GM06990 (cell line): Measurements from ENCODE around the gene ASIC3.

ENCODE experiments used
- DNase-seq: peaks from one replicate; pipeline ENCODE4 v3.0.0-alpha.2; 2011; ENCODE audit not compliant: insufficient read length; ENCODE audit errors: extremely low read depth
- H3K27me3 ChIP-seq: replicated peaks from 2 replicates; pipeline ENCODE4 v1.6.0; 2011; ENCODE audit warnings: low read length; ENCODE audit not compliant: control insufficient read depth, insufficient read depth
- H3K36me3 ChIP-seq: 2 replicates; pipeline ENCODE4 v1.5.1; 2011; ENCODE audit warnings: low read length; ENCODE audit not compliant: control insufficient read depth, insufficient read depth
- H3K4me3 ChIP-seq: replicated peaks from 2 replicates; pipeline ENCODE4 v1.5.1; 2011; ENCODE audit warnings: low read depth, mild to moderate bottlenecking, control low read depth, low read length
- CTCF ChIP-seq: IDR thresholded peaks from 2 replicates; pipeline ENCODE4 v1.5.1; 2011; ENCODE audit warnings: low read length, control low read depth, mild to moderate bottlenecking, inconsistent platforms; ENCODE audit not compliant: insufficient read depth, poor library complexity, severe bottlenecking

The ASIC3 gene

GRCh38 chr7:151094675-151095074 lies 46.3 kb downstream of the ASIC3 start:
- Histone ChIP-seq H3K36me3 (peaks cover 2% of the 10 kb centered on the region), H3K4me3 (no peak overlapping the region), H3K27me3 (no peaks in the 10 kb centered on the region)
- no peak for TF ChIP-seq CTCF
- no peak for DNase-seq

GRCh38 chr7:151095123-151095797 lies 46.9 kb downstream of the ASIC3 start:
- DNase-seq, result no peak
- no peak for TF ChIP-seq CTCF
- no peaks in the 10 kb centered on the region for H3K27me3 ChIP-seq
- H3K36me3 ChIP-seq, result peaks cover 2% of the 10 kb centered on the region
- H3K4me3 ChIP-seq, result no peak overlapping the region

- no peak overlapping the region for H3K4me3 ChIP-seq
- TF ChIP-seq CTCF, result no peak
- H3K36me3 ChIP-seq, result peaks cover 2% of the 10 kb centered on the region
- DNase-seq, result no peak
- no peaks in the 10 kb centered on the region for H3K27me3 ChIP-seq
These were observed 47.6 kb downstream of the ASIC3 start for GRCh38 chr7:151095828-151096475.

- no peak for TF ChIP-seq CTCF
- H3K36me3 ChIP-seq, result no peaks in the 10 kb centered on the region
These were observed 51.3 kb downstream of the ASIC3 start for GRCh38 chr7:151099486-151100211.

GRCh38 chr7:151100921-151101320 lies 52.6 kb downstream of the ASIC3 start:
- no peak for DNase-seq
- H3K36me3 ChIP-seq, result no peaks in the 10 kb centered on the region
- no peak overlapping the region for H3K4me3 ChIP-seq
- no peaks in the 10 kb centered on the region for H3K27me3 ChIP-seq
- no peak for TF ChIP-seq CTCF

More at GRCh38 chr7:151099486-151100211, 51.3 kb downstream of the ASIC3 start:
- DNase-seq, result no peak
- no peak overlapping the region for H3K4me3 ChIP-seq
- no peaks in the 10 kb centered on the region for H3K27me3 ChIP-seq
